ENCODE measurements around the gene CLCN5. TPM values are rescaled to one million over a fixed set of nuclear protein-coding genes. Genes with fewer than 3 reads are reported as not detected.

CLCN5 gene
- total RNA-seq, 4 donors from 2014 or later = 5.7 to 9.8 (median 7.4) TPM

GRCh38 chrX:49878834-49879655 is 43.4 kb upstream of the CLCN5 start, which contains the start of gene USP27X:
Gene USP27X (plus strand): TSS chrX:49879484. CDS start chrX:49880308, 824 bp downstream.
- Histone ChIP-seq H3K9me3 (no peaks in the 10 kb centered on the region), H3K27ac (peak within 1 kb of the TSS; percentile 74 to 92 (median 84)), H3K4me1 (peaks cover 0 to 40% (median 3%) of the 10 kb centered on the region in 4 donors), H3K36me3 (no peaks in the 10 kb centered on the region), H3K27me3 (peaks cover 0 to 9% of the 10 kb centered on the region in 2 donors), H3K4me3 (peak within 1 kb of the TSS; percentile 43 to 74 (median 51))
- TF ChIP-seq EP300 (IDR thresholded peaks at IDR 0.05) (peak in 1 of 2 donors; percentile 61), POLR2A (IDR thresholded peaks at IDR 0.05) (peak in 1 of 2 donors; percentile 29), CTCF (IDR thresholded peaks at IDR 0.05) (peak; percentile 48 to 79 (median 63))
- 3 to 43% methylated on average over 26 to 52 of the region's 60 CpGs for WGBS, 2 donors
- peak; percentile 61 to 63 for DNase-seq (ENCODE audit: low spot score in 2 of 2)

GRCh38 chrX:49879656-49880277 is 42.6 kb upstream of the CLCN5 start:
- H3K9me3 ChIP-seq = no peaks in the 10 kb centered on the region
- no peak for DNase-seq (ENCODE audit: low spot score in 2 of 2)
- WGBS, 2 donors = 14 to 47% methylated on average over 12 to 38 of the region's 55 CpGs
- no peaks in the 10 kb centered on the region for H3K36me3 ChIP-seq
- H3K4me3 ChIP-seq = peak overlapping the region; percentile 43 to 74 (median 51)
- peak overlapping the region; percentile 74 to 92 (median 84) for H3K27ac ChIP-seq
- no peak for TF ChIP-seq CTCF (IDR thresholded peaks at IDR 0.05)
- no peak for TF ChIP-seq EP300 (IDR thresholded peaks at IDR 0.05)
- TF ChIP-seq POLR2A (IDR thresholded peaks at IDR 0.05) = no peak
- peaks cover 0 to 40% (median 3%) of the 10 kb centered on the region in 4 donors for H3K4me1 ChIP-seq
- H3K27me3 ChIP-seq = peaks cover 0 to 9% of the 10 kb centered on the region in 2 donors

- peaks cover 0 to 40% (median 3%) of the 10 kb centered on the region in 4 donors for H3K4me1 ChIP-seq
- H3K27ac ChIP-seq = no peak overlapping the region
Observed at GRCh38 chrX:49880668-49881067, 41.7 kb upstream of the CLCN5 start.

GRCh38 chrX:49884290-49884862 is 38.0 kb upstream of the CLCN5 start:
- peak; percentile 47 to 75 (median 57) for TF ChIP-seq CTCF (IDR thresholded peaks at IDR 0.05)
- no peak for TF ChIP-seq POLR2A (IDR thresholded peaks at IDR 0.05)
- 45 to 72% methylated on average over 3 to 7 of the region's 7 CpGs for WGBS, 2 donors
- Histone ChIP-seq H3K9me3 (no peaks in the 10 kb centered on the region), H3K36me3 (no peaks in the 10 kb centered on the region), H3K27me3 (peaks cover 0 to 3% of the 10 kb centered on the region in 2 donors), H3K27ac (no peak overlapping the region), H3K4me3 (no peak overlapping the region), H3K4me1 (peaks cover 0 to 21% (median 0%) of the 10 kb centered on the region in 4 donors)
- DNase-seq (ENCODE audit: low spot score in 2 of 2) = peak; percentile 19 to 57

More at GRCh38 chrX:49880668-49881067, 41.7 kb upstream of the CLCN5 start:
- TF ChIP-seq CTCF (IDR thresholded peaks at IDR 0.05) (no peak), POLR2A (IDR thresholded peaks at IDR 0.05) (no peak), EP300 (IDR thresholded peaks at IDR 0.05) (no peak)
- H3K9me3 ChIP-seq = no peaks in the 10 kb centered on the region
- DNase-seq (ENCODE audit: low spot score in 2 of 2) = no peak
- H3K27me3 ChIP-seq = peaks cover 0 to 9% of the 10 kb centered on the region in 2 donors
- no peak overlapping the region for H3K4me3 ChIP-seq
- WGBS, 2 donors = 85 to 88% methylated on average over 6 to 12 of the region's 12 CpGs
- no peaks in the 10 kb centered on the region for H3K36me3 ChIP-seq
